GM12864 (cell line): ENCODE measurements around the gene FAM81A.
"Not testable (repeated sequence)": the region's sequence is repeated elsewhere in the genome, so short reads cannot be mapped to it uniquely, and the experiment has no call there.

Source experiments
- DNase-seq: peaks from one replicate; pipeline ENCODE4 v3.0.0-alpha.2; 2011; ENCODE audit warnings: low read depth
- H3K4me3 ChIP-seq: 2 replicates; pipeline ENCODE4 v1.5.1; 2011; ENCODE audit warnings: mild to moderate bottlenecking, low read depth, low read length, control low read depth
- CTCF ChIP-seq: IDR thresholded peaks from 2 replicates; pipeline ENCODE4 v1.5.1; 2011; ENCODE audit warnings: low read depth, mild to moderate bottlenecking, moderate library complexity, low read length, control low read depth, inconsistent platforms; ENCODE audit errors: missing control alignments

FAM81A gene

GRCh38 chr15:59399465-59400102, 38.4 kb upstream of the FAM81A start:
- TF ChIP-seq CTCF, result no peak
- H3K4me3 ChIP-seq, result peak overlapping the region; percentile 25
- peak; percentile 88 for DNase-seq

GRCh38 chr15:59400103-59400813, 37.7 kb upstream of the FAM81A start:
- peak overlapping the region; percentile 25 for H3K4me3 ChIP-seq
- DNase-seq, result no peak
- no peak for TF ChIP-seq CTCF

GRCh38 chr15:59401051-59401823, 36.7 kb upstream of the FAM81A start:
- DNase-seq, H3K4me3 ChIP-seq: not testable (repeated sequence)

- DNase-seq, result no peak
- no peak for TF ChIP-seq CTCF
- H3K4me3 ChIP-seq, result no peak overlapping the region
Measured at GRCh38 chr15:59401824-59402569, 36.0 kb upstream of the FAM81A start.

- H3K4me3 ChIP-seq, result no peak overlapping the region
- no peak for TF ChIP-seq CTCF
- DNase-seq, result no peak
Measured at GRCh38 chr15:59405079-59405478, 32.9 kb upstream of the FAM81A start.

DNA sequence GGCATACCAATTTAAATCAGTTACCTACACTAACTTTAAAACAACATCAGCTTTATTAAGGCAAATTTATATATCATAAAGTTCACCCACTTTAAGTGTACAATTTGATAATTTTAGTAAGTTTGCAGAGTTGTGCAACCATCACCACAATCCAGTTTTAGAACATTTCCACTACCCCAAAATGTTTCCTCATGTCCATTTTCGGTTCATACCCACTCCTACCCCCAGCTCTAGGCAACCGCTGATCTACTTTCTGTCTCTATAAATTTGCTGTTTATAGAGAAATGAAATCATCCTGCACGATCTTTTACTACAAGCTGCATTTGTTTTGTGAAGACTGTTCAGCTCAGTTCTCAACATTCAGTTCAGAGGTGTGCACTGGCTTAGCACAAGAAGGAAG, 31.5 kb upstream of the FAM81A start:
- H3K4me3 ChIP-seq, result peak overlapping the region; percentile 13; the same call in 1 of the 2 replicates
- peak; percentile 71 for DNase-seq
- TF ChIP-seq CTCF, result no peak

DNA sequence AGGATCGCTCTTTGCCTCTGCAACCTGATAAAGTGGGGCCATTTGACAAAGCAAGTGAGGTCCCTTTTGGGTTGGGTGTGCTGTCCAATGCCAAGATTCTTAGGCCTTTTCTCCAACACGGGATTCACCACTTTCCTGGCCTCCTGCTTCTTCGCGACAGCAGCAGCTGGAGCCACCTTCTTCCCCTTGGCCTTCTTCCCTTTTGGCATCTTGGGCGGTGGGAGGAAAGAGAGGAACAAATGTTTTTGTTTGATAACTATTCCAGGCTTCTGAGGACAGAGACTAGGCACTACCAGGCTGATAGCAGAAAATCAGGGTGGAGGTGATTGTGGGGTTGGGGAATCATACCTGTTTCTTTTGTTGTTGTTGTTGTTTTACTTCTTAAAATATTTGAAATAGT, 30.0 kb upstream of the FAM81A start:
- no peak for DNase-seq
- TF ChIP-seq CTCF, result no peak
- no peak overlapping the region for H3K4me3 ChIP-seq
